ENCODE measurements around the gene PRKAG3. TPM values are rescaled to one million over a fixed set of nuclear protein-coding genes. Genes with fewer than 3 reads are reported as not detected.

Gene PRKAG3
- total RNA-seq, 4 donors from 2014 or later, result not detected

DNA sequence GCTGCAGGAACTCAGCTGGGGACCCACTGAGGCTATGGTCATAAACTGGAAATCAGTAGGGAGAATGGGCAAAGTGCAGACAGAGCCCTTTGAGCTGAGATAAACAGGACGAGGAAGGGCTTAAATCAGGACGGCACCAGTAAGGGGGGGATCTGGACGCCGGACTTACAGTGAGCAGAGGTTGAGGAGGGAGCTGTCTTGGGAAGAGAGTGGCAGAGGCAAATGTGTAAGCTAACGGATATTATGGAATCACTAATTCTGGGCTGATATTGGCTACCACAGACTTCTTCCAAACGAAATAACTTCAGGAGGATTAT lies 49.1 kb downstream of the PRKAG3 start:
- TF ChIP-seq, protein P1, sequence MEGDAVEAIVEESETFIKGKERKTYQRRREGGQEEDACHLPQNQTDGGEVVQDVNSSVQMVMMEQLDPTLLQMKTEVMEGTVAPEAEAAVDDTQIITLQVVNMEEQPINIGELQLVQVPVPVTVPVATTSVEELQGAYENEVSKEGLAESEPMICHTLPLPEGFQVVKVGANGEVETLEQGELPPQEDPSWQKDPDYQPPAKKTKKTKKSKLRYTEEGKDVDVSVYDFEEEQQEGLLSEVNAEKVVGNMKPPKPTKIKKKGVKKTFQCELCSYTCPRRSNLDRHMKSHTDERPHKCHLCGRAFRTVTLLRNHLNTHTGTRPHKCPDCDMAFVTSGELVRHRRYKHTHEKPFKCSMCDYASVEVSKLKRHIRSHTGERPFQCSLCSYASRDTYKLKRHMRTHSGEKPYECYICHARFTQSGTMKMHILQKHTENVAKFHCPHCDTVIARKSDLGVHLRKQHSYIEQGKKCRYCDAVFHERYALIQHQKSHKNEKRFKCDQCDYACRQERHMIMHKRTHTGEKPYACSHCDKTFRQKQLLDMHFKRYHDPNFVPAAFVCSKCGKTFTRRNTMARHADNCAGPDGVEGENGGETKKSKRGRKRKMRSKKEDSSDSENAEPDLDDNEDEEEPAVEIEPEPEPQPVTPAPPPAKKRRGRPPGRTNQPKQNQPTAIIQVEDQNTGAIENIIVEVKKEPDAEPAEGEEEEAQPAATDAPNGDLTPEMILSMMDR (IDR thresholded peaks at IDR 0.05), result no peak
- TF ChIP-seq POLR2AphosphoS5 (IDR thresholded peaks at IDR 0.05), result no peak

DNA sequence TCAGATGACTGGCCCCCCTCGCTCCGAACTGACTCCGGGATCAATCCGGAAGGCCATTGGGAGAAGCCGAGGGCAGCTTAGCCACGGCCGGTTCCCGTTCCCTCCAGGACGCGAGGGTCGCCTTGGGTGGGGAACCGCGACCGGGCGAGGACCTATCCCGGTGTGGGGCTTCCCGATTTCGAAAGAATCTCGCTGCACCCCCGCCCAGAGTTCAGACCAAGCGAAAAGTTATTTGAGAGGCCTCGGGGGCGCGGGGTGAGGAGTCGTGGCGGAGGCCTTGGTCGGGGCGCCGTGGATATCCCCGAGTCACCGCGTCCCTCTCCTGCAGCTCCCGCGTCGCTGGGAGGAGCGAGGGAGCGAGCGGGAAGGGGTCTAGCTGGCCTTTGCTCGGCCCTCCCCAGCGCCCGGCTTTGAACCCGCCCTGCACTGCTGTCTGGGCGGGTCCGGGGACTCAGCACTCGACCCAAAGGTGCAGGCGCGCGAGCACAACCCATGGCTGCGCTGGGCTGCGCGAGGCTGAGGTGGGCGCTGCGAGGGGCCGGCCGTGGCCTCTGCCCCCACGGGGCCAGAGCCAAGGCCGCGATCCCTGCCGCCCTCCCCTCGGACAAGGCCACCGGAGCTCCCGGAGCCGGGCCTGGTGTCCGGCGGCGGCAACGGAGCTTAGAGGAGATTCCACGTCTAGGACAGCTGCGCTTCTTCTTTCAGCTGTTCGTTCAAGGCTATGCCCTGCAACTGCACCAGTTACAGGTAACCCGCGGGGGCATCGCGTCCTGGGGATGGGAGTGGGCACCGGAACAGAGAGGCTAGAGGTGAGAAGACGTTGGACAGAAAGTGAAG lies 49.7 kb downstream of the PRKAG3 start, which contains the start of gene CYP27A1:
TSS of gene CYP27A1 (plus strand) at position 457 of the 837 bp plus-strand sequence. CDS start at position 493, 36 bp downstream.
- H3K36me3 ChIP-seq, result no peaks in the 10 kb centered on the region
- 0 to 5% methylated on average over 2 to 4 of the region's 76 CpGs for WGBS, 2 donors (ENCODE audit: low coverage in 1 of 2)
- H3K4me1 ChIP-seq, result peaks cover 0 to 37% (median 10%) of the 10 kb centered on the region in 3 donors
- H3K9me3 ChIP-seq, result no peaks in the 10 kb centered on the region
- peak; percentile 84 for ATAC-seq
- TF ChIP-seq POLR2AphosphoS5 (IDR thresholded peaks at IDR 0.05), result peak; percentile 23
- peak; percentile 42 to 47 for TF ChIP-seq POLR2A (IDR thresholded peaks at IDR 0.05)
- TF ChIP-seq, protein P1 (IDR thresholded peaks at IDR 0.05), result no peak
- TF ChIP-seq EP300 (IDR thresholded peaks at IDR 0.05), result no peak
- peak within 1 kb of the TSS; percentile 51 to 71 for H3K4me3 ChIP-seq
- peaks cover 7% of the 10 kb centered on the region for H3K27me3 ChIP-seq
- peak within 1 kb of the TSS; percentile 15 to 86 (median 84) for H3K27ac ChIP-seq

More for the DNA sequence above, 49.1 kb downstream of the PRKAG3 start:
- WGBS, 2 donors (ENCODE audit: low coverage in 1 of 2), result 6 to 28% methylated on average over 6 of the region's 6 CpGs
- H3K4me3 ChIP-seq, result peak overlapping the region; percentile 51 to 71
- peaks cover 0 to 37% (median 10%) of the 10 kb centered on the region in 3 donors for H3K4me1 ChIP-seq
- peaks cover 7% of the 10 kb centered on the region for H3K27me3 ChIP-seq
- peak; percentile 35 for ATAC-seq
- no peaks in the 10 kb centered on the region for H3K36me3 ChIP-seq
- peak overlapping the region; percentile 15 to 86 (median 84) for H3K27ac ChIP-seq
- H3K9me3 ChIP-seq, result peaks cover 0 to under 1% (median 0%) of the 10 kb centered on the region in 3 donors

DNA sequence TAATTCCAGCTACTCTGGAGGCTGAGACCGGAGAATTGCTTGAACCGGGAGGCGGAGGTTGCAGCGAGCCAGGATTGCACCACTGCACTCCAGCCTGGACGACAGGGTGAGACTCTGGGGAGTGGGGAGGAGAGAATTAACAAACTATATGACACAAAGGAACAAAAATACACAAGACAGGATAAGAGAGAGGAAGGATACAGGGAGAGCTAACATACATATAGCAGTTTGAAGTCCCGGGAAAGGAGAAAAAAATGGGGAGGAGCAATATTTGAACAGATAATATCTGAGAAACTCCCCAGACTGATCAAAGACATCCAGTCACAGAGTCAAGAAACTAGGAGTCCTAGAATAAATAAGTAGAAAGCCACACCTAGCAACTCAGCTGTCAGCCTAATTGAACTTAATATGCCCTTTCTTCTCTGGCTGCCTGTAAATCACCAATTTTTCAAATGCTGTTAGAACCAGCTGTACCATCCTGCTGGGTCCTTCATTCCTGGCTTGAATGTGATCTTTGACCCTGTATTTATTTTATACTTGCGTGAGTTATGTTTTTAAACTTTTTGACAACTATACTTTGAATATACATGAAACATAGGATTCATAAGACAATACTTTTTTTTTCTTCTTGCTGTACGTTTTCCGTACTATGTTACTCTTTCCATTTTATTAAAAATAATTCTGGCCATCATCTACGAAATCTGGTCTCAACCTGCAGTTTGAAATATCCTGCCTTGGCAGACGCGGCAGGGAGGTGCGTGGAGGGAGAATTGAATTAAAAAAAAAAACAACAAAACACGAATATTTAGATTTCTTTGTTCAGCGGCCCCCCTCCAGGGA lies 50.5 kb downstream of the PRKAG3 start:
- peak overlapping the region; percentile 51 to 71 for H3K4me3 ChIP-seq
- no peaks in the 10 kb centered on the region for H3K36me3 ChIP-seq
- peak overlapping the region; percentile 15 to 86 (median 84) for H3K27ac ChIP-seq
- WGBS, 2 donors (ENCODE audit: low coverage in 1 of 2), result 14 to 50% methylated on average over 9 to 11 of the region's 15 CpGs
- H3K4me1 ChIP-seq, result peaks cover 0 to 37% (median 10%) of the 10 kb centered on the region in 3 donors
- H3K9me3 ChIP-seq, result no peaks in the 10 kb centered on the region
- H3K27me3 ChIP-seq, result peaks cover 7% of the 10 kb centered on the region
- no peak for TF ChIP-seq POLR2A (IDR thresholded peaks at IDR 0.05)
- TF ChIP-seq, protein P1 (IDR thresholded peaks at IDR 0.05), result no peak
- no peak for TF ChIP-seq POLR2AphosphoS5 (IDR thresholded peaks at IDR 0.05)
- no peak for TF ChIP-seq EP300 (IDR thresholded peaks at IDR 0.05)
- no peak for ATAC-seq

DNA sequence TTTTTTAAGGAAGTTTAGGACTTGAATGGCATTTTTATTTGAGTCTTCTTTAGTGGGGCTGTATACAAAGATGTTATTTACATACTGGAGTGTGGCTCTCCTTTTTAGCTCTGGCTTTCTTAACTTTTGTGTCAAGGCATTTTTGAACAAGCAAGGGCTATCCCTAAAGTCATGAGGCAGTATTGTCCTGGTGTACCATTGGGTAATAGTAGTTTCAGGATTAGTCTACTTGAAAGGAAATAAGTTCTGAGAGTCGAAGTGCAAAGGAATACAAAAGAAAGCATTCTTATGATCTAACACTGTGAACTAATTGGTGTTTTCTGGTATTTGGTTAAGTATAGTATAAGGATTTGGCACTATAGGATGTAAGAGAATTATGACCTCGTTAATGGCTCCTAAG lies 51.6 kb downstream of the PRKAG3 start:
- Histone ChIP-seq H3K4me3 (no peak overlapping the region), H3K36me3 (no peaks in the 10 kb centered on the region), H3K9me3 (no peaks in the 10 kb centered on the region), H3K27ac (no peak overlapping the region), H3K27me3 (peaks cover 7% of the 10 kb centered on the region), H3K4me1 (peaks cover 0 to 37% (median 10%) of the 10 kb centered on the region in 3 donors)
- 89 to 100% methylated on average over 1 to 2 of the region's 2 CpGs for WGBS, 2 donors (ENCODE audit: low coverage in 1 of 2)
- no peak for ATAC-seq
- TF ChIP-seq EP300 (IDR thresholded peaks at IDR 0.05) (no peak), POLR2AphosphoS5 (IDR thresholded peaks at IDR 0.05) (no peak), POLR2A (IDR thresholded peaks at IDR 0.05) (no peak)
- TF ChIP-seq, protein P1 (IDR thresholded peaks at IDR 0.05), result no peak
